NCI-H2171 (cell line): ENCODE measurements around the gene FDCSP.
A peak's percentile ranks its signal among the peaks of the same experiment; 100 is the strongest.
"Not testable (repeated sequence)": the region's sequence is repeated elsewhere in the genome, so short reads cannot be mapped to it uniquely, and the experiment has no call there.

ENCODE experiments used
- DNase-seq: peaks from one replicate; lab custom pipeline; 2025; lab: John Stamatoyannopoulos, UW

FDCSP gene

DNA sequence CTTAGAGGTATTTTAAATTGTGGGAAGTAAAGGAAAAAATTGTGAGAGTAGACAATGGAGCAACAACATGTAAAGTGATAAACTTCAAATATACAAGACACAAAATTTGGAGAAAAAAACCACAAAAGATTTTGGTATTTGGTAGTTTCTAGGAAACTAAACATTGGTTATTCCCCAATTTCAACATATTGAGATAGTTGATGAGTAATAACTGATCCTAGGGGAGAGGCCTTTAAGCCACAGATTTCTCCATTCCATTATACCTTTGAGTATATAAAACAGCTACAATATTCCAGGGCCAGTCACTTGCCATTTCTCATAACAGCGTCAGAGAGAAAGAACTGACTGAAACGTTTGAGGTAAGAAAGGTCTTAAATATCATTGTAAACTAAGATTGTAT lies at the start of gene FDCSP:
Gene FDCSP, plus strand, starts transcription at position 301 of the 400 bp plus-strand sequence. CDS start 5,071 bp downstream, outside the sequence.
- no peak for DNase-seq

DNA sequence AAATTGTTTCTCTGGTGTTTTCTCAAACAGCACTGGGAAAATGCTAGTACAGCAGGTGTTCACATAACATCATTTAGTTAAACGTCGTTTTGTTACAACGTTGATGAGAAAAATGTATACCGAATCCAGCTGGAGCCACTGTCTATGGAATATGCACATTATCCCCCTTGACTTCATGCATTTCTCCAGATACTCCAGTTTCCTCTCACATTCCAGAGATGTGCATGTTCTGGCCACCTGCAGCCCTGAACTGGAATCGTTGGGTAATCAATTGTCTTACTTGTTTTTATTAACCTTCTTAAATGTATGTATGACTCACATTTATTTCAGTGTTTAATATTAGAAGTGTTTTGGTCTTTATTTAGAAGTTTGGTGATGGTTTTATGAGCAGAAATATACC lies 48.8 kb upstream of the FDCSP start:
- no peak for DNase-seq

DNA sequence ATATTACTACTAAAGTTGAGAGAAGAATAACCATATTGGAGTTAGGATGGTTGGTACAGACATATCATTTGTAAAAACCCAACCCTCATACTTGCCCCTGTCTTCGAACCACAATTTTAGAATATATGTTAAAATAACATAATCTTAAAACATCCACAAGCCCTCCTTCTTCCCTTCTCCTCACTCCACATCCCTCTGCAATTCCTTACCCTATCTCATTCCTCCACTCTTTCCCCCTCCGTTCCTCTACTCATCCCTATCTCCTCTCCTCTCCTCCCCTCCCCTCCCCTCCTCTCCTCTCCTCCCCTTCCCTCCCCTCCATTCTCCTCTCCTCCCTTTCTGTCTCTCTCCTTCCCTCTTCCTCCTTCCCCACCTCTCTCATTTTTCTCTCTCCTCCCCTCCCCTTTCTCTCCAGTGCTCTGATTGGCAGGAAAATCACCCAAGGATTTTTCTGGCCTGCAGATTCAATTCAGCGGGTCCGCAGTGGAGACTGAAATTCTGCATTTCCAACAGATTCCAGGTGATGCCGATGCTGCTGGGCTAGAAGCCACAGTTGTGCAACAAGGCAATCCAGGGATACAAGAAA lies 47.8 kb upstream of the FDCSP start:
- no peak for DNase-seq

DNA sequence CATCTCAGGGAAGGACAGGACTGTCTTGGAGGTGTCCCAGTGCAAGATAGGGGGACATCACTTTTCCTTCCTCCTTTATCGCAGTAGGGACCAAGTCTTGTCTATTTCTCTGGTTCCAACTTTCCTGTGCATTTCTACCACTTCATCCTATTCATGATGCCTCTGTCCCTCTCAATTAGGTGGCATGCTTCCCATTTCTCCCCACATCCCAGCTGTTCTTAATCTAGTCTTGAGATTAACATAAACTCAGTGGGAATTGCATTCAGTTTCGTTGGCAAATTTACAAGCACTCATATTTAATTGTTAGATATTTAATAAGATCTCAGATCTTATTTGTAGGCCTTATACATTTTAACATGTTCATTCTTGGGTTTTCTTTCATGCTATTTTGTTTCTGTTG lies 46.1 kb upstream of the FDCSP start:
- no peak for DNase-seq

DNA sequence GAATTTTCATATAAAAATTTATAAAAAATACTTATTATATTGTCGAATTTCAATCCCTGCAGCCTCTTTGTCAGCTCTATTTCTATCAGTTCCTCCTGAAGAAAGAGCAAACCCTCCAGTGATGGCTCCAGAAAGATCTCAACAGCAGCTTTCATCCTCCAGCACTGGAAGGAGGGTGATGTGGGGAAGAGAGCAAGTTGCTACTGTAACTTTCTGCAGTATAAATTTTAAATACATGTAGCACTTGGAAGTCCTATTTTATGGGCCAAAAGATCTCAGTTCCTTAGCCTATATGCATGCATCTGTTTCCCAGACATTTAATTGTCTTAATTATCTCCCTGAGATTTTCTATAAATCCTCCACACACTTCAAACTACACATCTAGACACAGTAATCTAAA lies 44.1 kb upstream of the FDCSP start:
- no peak for DNase-seq

DNA sequence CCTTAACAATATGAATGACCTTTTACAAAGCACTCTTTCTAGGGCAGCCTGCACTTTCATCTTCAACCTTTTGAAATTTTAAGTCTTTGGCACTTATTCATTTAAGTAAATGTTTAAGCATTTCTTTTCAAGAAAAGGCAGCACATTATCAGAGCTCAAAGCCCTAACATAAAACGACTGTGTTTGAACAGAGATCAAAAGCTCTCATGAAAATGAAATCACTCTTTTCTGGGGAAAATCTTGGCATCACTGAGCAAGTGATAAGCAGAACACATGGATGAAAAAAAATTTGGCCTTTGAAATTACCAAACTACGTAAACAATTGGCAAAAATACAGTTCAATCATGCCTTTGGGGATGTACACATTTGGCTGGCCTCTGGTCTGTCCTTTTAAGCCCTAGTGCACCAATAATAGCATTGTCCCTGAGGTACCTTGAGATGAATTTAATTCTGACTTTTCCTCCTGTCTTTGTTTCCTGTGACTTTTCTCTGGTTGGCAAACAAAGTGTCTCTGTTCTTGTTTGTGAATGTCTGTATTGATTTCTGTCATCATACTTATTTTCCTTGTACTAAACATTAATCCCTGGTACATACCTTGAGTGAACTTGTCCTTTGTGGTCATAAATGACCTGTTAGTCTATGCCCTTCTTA lies 43.3 kb upstream of the FDCSP start:
- DNase-seq: no peak

DNA sequence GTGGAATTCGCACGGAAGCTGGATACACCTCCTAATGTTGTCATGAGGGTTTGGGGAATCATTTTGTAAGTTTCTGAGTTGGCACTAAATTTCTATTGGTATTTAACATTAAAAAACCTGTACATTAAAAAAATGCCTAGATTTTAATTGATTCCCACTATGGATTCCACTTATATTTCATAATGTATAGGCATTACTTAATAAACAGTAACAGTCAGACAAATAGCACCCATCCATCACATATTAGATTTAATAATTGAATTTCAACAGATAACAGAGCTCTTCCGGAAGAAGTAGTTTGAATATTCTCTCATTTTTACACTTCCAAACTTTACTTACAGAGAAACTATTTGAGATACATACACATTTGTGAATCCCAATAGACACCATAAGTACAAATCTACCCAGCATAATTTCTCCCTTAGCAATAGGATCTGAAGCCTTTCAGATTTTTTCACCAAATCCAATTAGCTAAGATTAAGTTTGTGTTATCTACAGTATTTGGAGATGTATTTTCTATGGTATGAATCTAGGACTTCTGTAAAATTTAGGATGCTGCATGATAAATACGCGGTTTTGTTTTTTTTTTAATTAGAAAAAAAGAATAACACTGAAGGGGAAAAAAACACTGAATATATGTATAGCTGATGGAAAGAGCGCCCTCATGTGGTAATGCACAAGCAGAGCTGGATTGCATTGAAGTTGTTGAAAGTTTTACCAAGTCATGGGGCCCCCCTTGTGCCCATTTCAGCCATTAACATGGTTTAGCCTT lies 42.6 kb upstream of the FDCSP start:
- peak; percentile 1 for DNase-seq

DNA sequence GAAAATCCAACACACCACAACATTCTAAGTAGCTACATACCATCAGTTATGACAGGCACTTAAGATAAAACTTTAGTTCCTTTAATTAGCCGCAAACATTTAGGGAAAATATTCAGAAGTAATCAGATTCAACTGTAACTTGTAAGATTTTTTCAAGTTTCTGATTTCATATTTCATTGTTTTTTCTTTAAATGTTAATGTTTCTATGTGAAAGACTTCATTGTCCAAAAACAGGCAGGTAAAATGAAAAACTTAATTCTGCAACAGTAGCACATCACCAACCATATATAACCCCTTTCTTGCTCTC lies 42.0 kb upstream of the FDCSP start:
- DNase-seq: no peak

DNA sequence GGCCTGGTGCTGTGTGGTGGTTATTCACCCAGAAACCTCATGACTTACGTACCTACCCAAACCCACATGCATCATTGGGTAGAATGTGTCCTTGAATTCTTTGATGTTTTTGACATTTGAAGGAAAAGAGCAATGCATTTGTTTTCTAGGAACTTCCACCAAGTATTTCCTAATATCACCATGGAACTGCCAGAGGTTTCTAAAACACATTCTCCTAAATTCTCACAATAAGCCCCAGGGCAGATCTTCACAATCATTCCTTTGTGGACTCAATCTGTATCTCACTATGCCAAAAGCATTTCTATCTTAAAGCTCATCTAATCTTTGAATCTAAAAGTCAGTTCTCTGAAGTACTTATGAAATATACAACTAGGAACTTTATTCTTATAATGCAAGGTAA lies 38.7 kb upstream of the FDCSP start:
- no peak for DNase-seq

DNA sequence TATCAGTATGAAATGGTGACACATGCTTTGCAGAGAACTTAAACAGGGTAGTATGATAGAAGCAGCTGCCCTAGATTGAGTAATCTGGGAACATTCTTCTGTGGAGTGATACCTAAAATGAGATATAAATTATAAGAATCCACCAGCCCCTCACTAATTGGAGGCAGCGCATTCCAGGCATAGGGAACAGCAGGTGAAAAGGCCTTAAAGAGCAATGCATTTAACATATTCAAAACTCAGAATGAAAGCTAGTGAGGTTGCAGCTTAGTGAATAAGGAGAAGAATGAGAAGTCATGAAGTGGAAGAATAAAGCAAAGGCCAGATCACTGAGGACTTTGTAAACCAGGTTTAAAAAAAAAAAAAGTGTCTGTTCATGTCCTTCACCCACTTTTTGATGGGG lies 35.3 kb upstream of the FDCSP start:
- no peak for DNase-seq

DNA sequence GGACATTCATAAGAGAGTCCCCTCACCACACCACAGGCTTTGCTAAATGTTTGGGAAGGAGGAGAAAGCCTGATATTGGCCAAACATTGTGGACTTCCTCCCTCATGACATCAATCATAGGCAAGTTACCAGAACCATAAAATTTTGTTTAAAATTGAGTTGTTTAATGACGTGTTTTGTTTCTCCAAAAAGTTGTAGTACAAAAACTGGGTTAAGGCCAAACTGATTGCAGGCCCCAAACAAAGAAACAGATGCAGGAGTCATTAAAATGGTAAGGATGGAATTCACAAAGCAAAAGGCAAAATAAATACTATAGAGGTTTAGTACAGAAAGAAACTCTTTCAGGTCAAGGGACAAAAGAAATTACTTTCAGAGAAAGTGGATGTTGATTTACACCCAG lies 34.3 kb upstream of the FDCSP start:
- DNase-seq: no peak

DNA sequence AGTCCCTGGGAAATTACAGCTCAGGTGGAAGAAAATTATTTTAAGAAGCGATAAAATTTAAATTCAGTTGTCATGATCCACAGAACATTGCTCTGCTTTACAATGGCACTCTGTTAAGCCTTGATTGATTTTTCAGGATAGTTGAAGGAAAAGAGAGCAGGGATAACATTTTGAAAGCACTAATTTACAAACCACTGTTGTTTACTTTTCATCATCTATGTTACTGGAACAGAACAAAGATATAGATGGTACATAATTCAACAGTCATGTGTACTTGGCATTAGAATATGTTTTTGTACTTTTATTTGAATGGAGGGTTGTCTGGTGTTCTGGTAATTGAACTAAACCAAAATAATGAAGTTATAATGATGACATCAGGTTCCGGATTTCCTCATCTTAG lies 33.0 kb upstream of the FDCSP start:
- no peak for DNase-seq

DNA sequence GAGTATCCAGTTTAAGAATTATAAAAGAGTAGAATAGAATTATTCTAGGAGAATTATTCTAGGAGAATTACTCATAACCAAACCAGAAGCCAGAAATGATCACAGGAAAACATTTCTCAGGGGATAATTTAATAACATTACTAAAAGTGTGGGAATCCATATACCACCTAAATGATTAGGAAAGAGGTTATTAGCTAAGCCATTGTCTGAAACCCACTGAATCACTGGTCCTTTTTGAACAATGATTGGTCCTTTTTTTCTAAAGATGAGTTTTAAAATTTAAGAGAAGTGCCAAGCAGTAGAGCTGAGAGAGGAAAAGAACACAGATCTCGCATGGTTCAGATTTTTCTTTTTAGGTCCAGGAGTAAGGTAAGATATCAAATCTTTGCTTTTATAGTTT lies 30.5 kb upstream of the FDCSP start, which contains the start of gene ODAM:
Gene ODAM, plus strand, starts transcription at position 301 of the 400 bp plus-strand sequence. CDS start 819 bp downstream, outside the sequence.
- no peak for DNase-seq

DNA sequence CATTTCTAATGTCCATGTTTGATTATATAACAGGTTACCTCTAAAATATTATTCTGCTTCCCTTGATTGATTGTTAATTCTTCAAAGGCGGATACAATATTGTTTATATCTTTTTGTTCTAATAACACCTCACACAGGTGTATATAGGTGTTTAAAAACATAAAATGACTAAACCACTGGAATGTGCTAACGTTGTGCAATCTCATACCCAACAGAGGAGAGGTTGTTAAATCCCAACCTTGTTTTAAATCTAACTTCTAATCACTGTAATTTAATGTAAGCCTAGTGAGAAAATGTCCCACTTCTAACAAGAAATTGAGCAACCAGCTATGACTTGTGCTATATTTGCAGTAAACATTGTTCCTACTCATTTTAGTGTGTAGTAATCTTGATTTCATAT lies 29.1 kb upstream of the FDCSP start:
- DNase-seq: no peak

DNA sequence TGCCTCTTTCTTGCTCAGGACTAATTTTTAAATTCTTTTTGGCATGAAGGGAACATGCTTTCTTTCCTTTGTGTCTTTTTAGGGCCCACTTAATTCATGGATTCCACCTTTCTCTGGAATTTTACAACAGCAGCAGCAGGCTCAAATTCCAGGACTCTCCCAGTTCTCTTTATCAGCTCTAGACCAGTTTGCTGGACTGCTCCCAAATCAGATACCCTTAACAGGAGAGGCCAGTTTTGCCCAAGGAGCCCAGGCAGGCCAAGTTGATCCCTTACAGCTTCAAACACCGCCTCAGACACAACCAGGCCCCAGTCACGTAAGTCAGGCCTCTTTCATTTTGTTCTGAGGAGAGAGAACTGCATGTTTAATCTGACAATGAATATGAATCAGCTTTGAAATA lies 28.1 kb upstream of the FDCSP start:
- DNase-seq: no peak

DNA sequence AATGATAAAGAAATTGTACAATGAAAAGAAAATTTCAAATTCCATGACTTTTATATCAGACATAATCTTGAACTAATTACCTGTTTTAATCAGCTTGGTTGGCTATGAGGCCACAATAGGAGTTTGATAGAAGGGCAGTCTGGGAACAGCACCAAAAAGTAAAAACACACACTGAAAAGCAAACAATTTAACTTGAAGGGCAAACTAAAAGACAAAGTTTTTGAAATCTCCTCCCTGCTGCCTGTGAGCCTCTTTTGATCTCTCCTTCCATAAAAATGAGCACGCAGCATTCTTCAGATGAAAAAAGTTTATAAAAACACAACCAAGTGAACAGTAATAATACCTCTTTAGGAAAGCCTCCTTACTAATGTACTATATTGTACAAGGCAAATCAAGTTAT lies 22.3 kb upstream of the FDCSP start:
- DNase-seq: no peak

DNA sequence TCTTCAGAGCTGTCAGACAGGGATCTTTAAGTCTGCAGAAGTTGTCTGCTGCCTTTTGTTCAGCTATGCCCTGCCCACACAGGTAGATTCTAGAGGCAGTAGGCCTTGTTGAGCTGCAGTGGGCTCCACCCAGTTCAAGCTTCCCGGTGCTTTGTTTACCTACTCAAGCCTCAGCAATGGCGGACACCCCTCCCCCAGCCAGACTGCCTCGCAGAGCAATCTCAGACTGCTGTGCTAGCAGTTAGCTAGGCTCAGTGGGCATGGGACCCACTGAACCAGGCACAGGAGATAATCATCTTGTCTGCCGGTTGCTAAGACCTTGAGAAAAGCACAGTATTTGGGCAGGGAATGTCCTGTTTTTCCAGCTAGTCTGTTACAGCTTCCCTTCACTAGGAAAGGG lies 13.2 kb upstream of the FDCSP start:
- DNase-seq: not testable (repeated sequence)

DNA sequence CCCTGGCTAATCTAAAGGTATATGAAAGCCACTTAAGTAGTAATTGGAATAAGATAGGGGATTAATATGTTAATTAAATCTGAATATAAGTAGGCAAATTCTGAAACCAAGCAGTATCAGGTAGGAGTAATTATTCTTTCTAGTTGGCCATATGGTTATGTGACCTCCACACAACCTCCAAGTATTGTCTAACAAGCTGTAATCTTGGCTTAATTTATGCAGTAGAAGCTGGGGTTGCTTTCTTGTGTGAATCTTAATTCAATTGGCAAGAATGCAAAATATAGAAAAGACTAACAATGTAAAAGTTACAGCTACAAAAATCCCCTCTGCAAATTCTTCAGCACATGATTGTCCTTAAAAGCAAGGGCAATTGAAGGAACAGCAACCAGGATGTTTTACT lies 9.8 kb upstream of the FDCSP start:
- DNase-seq: not testable (repeated sequence)

DNA sequence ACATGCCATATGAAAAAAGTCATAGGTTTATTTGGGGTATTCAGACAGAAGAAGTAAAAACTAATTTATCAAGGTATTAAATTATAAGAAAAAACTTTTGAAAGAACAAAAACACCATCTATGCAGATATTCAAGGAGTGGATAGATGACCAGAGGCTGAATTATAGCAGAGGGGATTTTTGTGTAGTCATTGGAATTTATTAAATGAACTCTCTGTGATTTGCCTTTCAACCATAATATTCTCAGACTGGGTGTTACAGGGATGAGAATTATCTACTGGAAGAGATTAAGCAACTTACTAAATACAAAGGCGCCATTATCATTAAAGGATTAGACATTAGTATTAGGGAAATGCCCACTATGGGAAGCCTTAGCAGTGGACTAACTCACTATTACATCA lies 9.4 kb upstream of the FDCSP start:
- DNase-seq: not testable (repeated sequence)

DNA sequence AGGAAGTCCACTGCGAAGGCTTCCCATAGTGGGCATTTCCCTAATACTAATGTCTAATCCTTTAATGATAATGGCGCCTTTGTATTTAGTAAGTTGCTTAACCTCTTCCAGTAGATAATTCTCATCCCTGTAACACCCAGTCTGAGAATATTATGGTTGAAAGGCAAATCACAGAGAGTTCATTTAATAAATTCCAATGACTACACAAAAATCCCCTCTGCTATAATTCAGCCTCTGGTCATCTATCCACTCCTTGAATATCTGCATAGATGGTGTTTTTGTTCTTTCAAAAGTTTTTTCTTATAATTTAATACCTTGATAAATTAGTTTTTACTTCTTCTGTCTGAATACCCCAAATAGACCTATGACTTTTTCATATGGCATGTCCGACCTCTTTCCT lies 4.5 kb upstream of the FDCSP start:
- not testable (repeated sequence) for DNase-seq

DNA sequence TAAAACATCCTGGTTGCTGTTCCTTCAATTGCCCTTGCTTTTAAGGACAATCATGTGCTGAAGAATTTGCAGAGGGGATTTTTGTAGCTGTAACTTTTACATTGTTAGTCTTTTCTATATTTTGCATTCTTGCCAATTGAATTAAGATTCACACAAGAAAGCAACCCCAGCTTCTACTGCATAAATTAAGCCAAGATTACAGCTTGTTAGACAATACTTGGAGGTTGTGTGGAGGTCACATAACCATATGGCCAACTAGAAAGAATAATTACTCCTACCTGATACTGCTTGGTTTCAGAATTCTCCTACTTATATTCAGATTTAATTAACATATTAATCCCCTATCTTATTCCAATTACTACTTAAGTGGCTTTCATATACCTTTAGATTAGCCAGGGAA lies 4.1 kb upstream of the FDCSP start:
- DNase-seq: not testable (repeated sequence)

DNA sequence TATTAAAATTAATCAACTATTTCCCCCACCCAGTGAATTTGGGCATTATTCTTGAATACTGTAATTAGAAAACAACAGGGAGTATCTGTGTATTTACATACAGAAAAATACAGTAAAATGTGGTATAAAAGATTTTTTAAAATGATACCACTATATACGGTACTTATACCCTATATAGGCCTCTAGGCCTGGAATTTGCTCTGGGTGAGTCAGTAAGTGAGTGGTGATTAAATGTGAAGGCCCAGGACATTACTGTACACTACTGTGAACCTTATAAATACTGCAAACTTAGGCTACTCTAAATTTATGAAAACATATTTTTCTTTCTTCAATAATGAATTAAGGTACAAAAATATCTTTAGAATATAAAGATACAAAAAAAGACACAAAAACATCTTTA lies 10.2 kb downstream of the FDCSP start:
- no peak for DNase-seq

DNA sequence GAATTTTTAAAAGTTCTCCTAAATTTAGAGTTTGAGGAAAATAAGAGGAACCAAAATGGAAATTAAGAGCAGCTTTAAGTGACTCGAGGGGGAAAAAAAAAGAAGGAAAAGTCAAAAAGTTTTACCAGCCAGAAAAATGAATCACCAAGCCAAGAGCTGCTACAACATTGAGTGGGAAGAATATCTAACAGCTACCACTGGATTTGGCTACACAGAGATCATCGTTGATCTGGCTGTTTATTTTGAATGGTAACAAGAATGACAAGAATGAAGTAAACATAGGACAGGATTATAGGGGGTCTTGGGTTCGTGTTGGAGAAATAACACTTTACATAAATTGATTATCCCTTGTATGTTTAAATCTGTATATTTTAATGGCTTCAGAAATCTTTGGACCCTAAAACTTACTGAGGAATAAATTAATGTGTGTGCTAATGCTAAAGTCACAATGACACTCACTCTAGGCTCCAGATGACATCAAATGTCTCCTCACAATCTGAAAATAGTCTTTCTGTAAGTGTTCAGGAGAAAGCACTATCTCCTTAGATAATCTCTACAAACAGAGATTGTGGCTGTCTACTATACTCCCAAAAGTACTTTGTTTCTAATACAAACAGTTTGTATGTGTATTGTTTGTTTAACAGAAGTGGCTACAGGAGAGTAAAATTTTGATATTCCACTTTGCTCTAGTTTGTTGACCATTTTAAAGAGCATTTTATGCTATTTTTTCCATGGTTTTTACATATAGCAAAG lies 13.4 kb downstream of the FDCSP start:
- no peak for DNase-seq
